Stimulated activated CD4-positive, alpha-beta T cell treated with anti-CD3 and anti-CD28 coated beads, Interleukin-1b, Interleukin-23, amount 100 ng/mL, for 48 hours (primary cell): Measurements from ENCODE around the gene ST8SIA6.
A peak's percentile ranks its signal among the peaks of the same experiment; 100 is the strongest.
"Not testable (repeated sequence)": the region's sequence is repeated elsewhere in the genome, so short reads cannot be mapped to it uniquely, and the experiment has no call there.

Source experiments
- DNase-seq: peaks from one replicate; pipeline ENCODE4 v3.0.0-alpha.2; 2020

Gene ST8SIA6

DNA sequence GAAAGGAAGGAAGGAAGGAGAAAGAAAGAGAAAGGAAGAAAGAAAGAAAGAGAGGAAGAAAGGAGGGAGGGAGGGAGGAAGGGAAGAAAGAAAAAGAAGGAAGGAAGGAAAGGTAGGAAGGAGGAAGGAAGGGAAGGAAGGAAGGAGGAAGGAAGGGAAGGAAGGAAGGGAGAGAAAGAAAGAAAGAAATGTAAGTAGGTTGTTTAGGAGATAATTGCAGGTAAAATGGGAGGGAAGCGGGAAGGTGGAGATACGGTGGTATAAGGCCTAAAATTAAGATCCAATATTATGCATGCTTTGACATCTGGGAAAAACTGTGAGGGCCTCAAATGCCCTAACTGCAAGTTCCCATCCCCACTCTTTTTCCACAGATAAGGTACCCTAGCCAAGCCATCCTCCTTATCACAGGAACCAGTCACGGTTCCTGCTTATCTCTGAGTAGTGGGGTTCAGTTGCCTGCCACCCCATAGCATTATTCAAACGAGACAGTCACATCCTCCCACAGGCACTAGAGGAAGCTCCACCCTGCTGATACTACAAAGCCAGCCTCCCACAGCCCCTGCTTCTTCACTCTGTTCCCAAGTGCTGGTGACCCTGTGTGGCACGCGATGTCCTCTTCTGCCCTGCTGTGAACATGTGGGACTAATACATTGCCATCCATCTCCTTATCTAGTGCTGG lies 28.7 kb downstream of the ST8SIA6 start:
- peak; percentile 21 for DNase-seq

DNA sequence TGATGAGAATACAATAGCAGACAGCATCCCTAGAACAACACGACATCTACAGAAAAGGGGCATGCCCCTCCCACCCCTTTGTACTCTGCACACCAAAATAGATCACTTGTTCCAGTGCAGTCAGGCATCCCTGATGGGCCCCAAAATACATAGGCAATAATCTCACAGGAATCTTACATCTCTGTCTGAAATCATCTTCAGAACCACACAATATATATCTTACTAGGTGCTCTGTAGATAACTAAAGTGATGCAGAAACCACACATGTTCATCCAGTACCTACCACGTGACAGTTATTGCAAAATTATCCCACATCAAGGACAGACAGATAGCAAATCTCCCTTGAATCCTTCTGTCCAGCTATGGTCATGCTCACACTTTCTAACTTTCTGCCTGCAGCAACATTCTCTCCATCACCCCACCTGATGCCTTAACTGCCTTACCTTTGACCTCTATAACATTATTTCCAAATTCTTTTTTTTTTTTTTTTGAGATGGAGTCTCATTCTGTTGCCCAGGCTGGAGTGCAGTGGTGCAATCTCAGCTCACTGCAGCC lies 30.7 kb downstream of the ST8SIA6 start:
- no peak for DNase-seq

DNA sequence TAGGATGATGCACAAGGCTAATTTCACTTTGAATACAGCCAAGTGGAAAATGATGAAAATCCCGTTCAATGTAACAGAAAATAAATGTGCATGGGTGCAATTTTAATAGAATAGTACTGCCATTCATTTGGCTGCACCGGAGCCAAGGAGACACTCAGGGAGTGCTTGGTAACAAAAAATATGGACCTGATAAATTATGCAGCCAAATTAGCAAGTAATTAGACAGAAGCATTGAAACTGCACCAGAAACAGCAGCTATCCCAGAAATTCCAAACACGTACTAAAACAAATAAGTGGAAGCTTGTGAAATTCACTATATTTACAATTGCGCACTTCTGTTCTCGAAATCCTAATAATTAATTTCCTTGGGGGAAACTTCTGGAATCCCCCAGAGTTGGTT lies 31.5 kb downstream of the ST8SIA6 start:
- no peak for DNase-seq

DNA sequence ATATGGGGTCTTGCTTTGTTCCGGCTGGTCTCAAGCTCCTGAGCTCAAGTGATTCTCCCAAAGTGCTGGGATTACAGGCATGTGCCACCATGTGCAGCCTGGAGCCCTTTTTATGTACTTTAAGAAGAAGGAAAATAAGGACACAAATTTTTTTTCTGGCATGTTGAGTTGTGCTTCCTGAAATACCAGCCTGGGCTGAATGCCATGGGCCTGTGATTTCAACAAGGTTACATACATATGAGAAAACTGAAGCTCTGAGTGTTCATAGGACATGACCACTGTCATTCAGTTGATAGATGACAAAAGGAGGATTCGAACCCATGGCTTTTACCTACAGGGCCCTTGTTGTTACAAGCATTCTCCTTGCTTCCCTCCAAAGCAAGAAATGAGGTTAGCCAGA lies 36.1 kb downstream of the ST8SIA6 start:
- no peak for DNase-seq

DNA sequence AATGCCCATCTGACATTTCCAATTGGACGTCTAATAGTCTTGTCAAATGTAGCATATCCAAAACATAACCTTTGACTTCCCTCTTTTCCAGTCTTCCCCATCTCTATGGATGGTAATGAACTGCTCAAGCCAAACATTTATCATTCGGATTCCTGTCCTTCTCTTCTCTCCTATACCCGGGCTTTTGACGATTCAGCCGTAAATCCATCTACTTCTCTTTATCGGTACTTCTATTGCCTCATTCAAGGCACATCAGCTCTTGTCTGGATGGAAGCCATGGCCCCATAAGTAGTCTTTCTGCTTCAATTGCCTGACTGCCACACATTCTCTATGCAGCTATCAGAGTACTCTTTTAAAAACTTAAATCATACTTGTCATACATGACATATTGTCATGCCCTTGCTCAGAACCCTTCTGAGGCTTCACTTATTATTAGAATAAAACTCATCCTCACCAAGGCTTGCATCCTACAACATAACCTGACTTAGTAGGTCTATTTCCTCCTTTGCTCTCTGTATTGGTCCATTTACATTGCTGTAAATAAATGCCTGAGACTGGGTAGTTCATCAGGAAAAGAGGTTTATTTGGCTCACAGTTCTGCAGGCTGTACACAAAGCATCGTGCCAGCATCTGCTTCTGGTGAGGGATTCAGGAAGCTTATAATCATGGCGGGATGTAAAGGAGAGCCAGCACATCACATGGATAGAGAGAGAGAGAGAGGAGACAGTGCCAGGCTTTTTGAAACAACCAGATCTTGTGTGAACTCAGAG lies 37.8 kb downstream of the ST8SIA6 start:
- DNase-seq = no peak

DNA sequence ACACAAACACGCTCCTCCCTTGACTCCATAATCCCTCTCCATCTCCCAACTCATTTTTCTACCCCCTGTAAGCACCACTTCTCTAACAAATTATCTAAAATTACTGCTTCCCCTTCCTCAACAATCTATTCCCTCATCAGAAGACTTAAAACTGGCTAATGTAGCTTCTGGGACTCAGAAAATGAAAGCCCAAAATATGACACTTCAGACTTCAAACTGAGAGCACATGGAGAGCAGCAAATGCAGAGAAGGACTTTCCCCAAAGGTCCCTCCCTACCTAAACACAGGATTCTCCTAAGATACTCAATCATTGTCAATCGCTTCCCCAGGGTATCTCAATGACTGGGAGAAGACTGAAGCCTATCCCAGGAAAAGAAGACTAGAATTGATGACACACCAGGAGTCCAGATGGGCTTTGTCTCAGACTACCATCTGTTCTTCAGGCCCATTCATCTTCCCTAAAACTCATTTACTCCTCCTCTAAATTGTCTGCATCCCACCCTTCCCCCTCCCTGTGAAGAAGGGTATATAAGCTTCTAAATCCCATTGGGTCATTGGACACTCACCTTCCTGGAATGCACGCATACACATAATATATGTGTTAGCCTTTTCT lies 39.2 kb downstream of the ST8SIA6 start:
- DNase-seq = no peak

DNA sequence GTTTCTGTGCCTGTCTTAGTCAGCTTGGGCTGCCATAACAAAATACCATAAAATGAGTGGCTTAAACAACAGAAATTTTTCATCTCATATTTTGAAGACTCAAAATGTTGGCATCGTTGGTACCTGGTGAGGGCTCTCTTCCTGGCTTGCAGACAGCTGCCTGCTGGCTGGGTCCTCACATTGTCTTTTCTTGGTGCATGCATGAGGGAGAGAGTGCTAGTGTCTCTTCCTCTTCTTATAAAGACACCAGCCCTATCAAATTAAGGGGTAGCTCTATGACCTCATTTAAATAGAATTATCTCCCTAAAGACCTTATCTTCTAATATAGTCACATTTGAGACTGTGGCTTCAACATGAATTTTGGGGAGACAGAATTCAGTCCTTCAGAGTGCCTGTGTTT lies 39.9 kb downstream of the ST8SIA6 start:
- no peak for DNase-seq

DNA sequence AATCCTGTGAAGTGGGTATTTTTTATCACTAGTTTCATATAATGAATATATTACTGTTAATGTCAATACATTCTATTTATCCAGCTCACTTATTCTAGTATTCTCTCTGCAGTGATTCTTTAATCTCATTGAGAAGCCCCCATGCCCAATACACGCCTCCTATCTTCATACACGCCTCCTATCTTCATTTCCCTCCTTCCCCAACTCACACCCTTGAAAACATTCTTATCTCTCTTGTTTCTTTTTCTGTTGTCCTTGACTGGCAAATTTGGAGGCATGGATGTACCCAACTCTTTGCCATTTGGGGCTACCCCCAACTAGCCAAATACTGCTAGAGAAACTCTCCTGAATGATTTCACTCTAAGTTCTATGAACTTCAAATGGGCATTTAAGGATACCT lies 40.5 kb downstream of the ST8SIA6 start:
- no peak for DNase-seq

DNA sequence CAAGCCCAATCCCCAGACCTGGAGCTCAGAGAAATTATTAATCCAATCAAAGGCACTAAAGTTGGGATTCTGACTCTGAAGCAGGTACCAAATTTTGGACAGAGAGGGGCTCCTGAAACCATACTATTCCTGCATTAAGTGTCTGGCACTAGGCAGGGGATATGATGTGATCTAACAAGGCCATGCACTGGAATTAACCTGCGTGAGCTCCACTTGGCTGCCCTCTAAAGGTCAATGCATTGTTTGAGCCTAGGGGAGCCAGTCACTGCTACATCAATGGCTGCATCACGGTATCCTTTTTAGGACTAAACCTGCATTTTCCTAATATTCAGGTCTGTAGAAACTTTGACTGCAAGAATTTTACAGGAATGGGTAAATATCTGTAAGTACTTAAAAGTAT lies 42.1 kb downstream of the ST8SIA6 start:
- DNase-seq = no peak

DNA sequence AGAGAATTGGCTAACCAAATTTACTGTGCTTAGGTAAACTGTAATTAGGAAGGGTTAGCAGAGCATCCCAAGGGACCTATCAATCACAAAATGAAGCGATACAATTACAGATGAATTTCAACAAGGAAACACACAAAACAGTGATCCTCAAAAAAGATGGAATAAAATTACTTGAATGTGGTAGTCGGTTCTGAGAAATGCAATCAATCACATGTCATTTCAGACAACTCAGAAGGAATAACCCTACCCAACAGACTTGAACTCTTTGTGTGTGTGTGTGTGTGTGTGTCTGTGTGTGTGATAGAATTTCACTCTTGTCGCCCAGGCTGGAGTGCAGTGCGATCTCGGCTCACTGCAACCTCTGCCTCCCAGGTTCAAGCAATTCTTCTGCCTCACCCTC lies 43.5 kb downstream of the ST8SIA6 start:
- no peak for DNase-seq

DNA sequence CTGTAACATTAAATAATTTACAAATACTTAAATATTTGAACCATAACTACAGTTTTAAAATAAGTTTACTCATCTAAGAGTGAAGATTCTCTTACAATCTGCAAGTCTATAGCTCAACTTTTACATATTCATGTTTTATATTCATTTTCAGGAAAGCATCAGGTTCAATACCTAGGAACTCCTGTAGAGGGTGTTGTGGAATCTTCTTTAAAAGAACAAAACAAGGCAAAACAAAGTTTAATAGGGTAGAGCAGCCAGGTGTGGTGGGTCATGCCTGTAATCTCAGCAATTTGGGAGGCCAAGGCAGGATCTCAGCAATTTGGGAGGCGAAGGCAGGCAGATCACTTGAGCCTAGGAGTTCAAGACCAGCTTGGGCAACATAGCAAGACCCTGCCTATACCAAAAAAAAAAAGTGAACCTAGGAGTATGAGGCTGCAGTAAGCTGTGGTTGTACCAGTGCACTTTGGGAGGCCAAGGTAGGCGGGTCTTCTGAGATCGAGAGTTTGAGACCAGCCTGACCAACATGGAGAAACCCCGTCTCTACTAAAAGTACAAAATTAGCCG lies 45.1 kb downstream of the ST8SIA6 start:
- no peak for DNase-seq

DNA sequence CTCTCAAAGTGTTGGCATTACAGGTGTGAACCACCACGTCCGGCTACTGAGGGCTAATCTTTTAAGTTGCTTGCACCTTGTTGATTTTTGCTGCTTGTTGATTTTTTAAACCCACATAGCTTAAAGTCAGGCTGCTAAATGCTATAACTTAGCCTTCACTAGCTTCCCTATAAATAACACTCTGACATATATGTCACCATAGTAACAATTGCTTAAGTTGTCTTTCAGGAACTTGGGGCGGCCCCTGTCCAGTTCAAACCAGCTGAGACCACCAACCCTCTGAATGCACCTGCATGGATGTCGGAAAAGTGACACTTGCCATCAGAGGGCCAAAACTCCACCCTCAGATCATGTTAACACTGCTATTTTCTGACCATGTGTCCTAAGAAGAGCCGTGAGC lies 47.3 kb downstream of the ST8SIA6 start:
- DNase-seq = no peak

DNA sequence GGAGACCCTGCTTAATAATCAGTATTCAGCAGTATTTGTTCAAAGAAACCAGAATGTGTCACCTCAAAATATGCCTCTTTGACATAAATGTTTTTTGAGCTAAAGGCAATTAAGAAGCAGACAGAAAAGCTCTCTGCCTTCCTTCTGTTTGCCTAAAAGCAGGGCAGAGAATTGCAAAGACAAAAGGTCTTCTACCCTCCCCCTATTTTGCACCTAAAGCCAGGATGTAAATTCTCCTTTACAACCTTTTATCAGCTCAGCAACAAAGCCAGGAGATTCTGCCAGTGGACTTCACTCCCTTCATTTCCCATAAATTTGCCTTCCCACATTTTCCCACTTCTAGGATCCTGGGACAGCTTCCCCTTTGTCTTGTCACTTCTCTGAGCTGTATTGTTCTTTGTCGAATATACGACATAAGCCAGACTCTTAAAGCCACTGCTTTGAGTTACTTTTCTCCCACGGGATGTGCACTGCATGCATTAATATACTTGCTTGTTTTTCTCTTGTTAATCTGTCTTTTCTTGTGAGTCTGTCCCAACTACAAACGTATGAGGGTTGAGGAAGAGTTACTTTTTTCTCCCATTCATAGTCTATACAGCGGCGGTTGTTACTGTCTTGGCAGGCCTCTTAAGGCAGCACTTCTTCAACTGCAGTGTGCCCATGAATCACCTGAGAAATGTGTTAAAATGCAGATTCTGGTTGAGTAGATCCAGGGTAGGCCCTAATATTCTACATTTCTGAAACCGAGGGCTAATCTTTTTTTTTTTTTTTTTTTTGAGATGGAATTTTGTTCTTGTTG lies 48.2 kb downstream of the ST8SIA6 start:
- DNase-seq = no peak

DNA sequence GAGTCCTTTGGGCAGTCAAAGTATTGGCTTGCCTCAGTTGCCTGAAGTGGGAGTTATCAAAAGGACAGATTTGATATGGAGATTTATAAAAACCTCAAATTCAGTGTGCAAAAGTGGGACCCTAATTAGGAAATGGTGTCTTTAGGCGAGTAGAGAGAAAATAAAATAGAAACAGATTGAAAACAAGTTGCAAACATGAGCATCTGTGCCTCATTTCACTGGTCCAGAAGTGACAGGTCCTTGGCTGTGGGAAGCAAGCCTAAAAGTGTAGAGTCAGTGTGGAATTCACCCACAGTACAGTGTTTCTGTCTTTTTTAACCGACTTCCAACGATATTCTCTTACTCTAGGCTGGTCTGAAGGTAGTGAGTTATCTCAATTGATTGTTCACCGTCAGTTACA lies 51.2 kb downstream of the ST8SIA6 start:
- DNase-seq = no peak

DNA sequence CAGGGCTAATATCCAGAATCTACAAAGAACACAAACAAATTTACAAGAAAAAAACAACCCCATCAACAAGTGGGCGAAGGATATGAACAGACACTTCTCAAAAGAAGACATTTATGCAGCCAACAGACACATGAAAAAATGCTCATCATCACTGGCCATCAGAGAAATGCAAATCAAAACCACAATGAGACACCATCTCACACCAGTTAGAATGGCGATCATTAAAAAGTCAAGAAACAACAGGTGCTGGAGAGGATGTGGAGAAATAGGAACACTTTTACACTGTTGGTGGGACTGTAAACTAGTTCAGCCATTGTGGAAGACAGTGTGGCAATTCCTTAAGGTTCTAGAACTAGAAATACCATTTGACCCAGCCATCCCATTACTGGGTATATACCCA lies 52.4 kb downstream of the ST8SIA6 start:
- not testable (repeated sequence) for DNase-seq

DNA sequence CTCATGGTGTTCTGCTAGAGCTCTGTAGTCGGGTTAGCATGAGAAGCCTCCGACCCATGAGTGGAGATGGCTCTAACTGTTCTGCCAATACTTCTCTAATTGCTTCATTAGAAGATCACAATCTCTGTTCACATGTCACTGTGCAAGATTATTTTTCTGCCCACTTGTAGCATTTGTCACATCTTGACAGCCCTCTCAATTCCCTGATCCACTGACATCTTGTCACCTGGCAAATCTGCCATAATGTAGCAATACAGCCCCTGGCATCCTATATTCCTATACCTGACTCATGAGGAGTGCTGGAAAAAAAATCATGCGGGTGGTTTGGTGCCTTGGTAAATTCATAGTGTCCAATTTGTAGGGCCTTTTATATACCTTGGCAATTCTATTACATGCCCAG lies 58.4 kb downstream of the ST8SIA6 start:
- no peak for DNase-seq

DNA sequence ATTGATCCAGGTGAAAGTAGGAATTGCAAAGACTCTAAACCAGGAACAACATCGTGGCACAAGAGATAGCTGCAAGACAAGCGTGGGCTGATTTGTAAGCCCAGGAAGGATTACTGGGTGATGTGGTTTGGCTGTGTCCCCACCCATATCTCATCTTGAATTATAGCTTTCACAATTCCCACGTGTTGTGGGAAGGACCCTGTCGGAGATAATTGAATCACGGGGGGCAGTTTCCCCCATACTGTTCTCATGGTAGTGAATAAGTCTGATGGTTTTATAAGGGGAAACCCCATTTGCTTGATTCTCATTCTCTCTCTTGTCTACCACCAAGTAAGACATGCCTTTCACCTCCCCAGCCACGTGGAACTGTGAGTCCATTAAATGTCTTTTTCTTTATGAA lies 59.5 kb downstream of the ST8SIA6 start:
- DNase-seq = peak; percentile 27

DNA sequence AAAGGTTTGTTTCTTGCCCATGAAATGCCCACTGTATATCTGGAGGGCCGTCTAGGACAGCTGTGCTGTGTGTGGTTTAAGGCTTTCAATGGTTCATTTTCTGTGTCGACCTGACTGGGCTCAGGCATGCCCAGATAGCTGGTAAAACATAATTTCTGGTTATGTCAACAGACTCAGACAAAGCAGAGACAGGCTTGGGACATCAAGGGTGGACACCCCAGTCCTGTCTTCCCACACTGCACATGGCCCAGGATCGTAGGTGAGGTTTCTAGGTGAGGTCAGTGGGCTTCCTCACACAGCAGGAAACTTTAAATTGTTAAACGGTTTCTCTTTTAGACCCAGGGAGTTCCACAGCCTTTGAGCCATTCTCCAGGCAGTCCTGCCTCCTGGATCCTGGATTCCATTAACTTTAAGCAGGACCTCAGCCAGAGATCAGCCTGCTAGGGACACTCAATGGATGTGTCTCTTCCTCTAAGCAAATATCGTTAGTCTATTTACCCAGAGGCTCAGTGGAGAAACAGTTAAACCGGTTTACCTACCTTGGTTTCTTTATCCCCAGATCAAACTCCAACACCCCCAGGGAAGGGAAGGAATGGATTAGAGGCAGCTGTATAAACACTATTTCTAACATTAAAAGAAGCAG lies 66.4 kb downstream of the ST8SIA6 start:
- no peak for DNase-seq

DNA sequence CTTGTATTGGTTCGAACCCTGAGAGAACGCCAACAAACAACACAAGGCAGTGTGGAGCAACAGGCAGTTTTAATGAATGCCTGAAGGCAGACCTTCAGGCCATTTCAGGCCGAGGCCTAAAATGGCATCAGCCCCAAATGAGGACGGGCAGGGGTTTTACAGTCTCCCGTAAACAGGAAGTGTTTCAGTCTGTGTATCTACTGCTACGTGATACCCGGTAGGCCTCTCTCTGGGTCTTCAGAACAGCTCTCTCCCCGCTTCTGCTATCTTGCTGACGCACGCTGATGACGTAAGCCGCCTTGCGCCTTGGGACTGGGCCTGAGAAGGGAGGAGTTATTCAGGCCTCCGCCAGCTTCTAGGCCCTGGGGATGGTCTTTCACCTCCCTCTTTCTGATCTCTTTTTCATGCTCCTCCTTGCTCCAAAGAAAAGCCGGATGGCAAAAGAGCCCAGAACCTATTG lies 67.7 kb downstream of the ST8SIA6 start:
- no peak for DNase-seq

DNA sequence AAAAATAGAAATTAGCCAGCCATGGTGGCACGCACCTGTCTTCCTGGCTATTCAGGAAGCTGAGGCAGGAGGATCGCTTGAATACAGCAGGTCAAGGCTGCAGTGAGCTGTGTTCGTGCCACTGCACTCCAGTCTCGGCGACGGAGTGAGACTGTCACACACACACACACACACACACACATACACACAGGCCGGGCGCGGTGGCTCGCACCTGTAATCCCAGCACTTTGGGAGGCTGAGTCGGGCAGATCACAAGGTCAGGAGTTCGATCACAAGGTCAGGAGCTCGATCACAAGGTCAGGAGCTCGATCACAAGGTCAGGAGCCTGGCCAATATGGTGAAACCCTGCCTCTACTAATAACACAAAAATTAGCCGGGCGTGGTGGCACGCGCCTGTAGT lies 68.4 kb downstream of the ST8SIA6 start:
- DNase-seq = no peak

DNA sequence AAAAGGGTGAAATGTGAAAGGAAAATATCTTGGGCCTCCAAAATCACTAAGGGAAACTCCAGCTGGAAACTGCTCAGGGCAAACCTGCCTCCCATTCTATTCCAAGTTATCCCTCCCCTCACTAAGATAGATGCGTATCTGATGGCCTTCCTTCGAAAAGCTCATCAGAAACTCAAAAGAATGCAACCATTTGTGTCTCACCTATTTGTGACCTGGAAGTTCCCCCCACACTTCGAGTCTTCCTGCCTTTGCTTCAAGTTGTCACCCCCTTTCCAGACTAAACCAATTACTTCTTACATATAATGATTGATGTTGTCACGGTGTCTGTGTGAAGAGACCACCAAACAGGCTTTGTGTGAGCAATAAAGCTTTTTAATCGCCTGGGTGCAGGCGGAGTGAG lies 69.3 kb downstream of the ST8SIA6 start:
- DNase-seq = no peak
